H1 (cell line): Measurements from ENCODE around the gene PIGX. TPM values are rescaled to one million over a fixed set of nuclear protein-coding genes. Genes with fewer than 3 reads are reported as not detected.
A peak's percentile ranks its signal among the peaks of the same experiment; 100 is the strongest.

ENCODE experiments used
- SIN3A ChIP-seq, 2 experiments: IDR thresholded peaks in 1 of 2; conservative IDR thresholded peaks in 1 of 2; 2 replicates each; pipeline ENCODE4 v1.6.1; 2011 to 2012; ENCODE audit warnings: low read length in 2 of 2, improper control_type of control experiment in 1 of 2, low read depth in 1 of 2, mild to moderate bottlenecking in 1 of 2
- SIX5 ChIP-seq: IDR thresholded peaks from 2 replicates; pipeline ENCODE4 v1.6.1; 2011; ENCODE audit warnings: mild to moderate bottlenecking, low read depth, low read length
- SP2 ChIP-seq: IDR thresholded peaks from 2 replicates; pipeline ENCODE4 v1.6.1; 2012; ENCODE audit warnings: mild to moderate bottlenecking, low read length, inconsistent platforms
- polyA plus RNA-seq, 7 experiments: library from polyadenylated mRNA; depleted of rRNA in 3 of 7; stranded (reverse) in 5 of 7; unstranded in 2 of 7; fragments of >200 nt in 5 of 7; fragments of 200-250 nt in 2 of 7; gene quantifications; 1 replicate in 5 of 7; 2 replicates in 1 of 7; 4 replicates in 1 of 7; pipeline versions ENCODE4 v1.2.1 to v1.2.3, GENCODE V29; 2011 to 2013; ENCODE audit warnings: missing spikeins in 2 of 7, mixed read lengths in 2 of 7
- total RNA-seq: library from RNA; stranded (reverse); fragmentation: NEBNext Ultra II Directional; extraction: Animal tissue kit (Norgen Biotek cat#: 25700); gene quantifications from 2 replicates; pipeline ENCODE4 v1.2.1, GENCODE V29; 2021

PIGX gene
- total and polyA plus RNA-seq, 2 of the 8 experiments (the other 6 are each of a cell fraction or from before 2014, with no cell fraction given) = 7.0 to 14.9 TPM

GRCh38 chr3:196740481-196741248 is 28.5 kb downstream of the PIGX start (continued):
- no peak for TF ChIP-seq SP2
- TF ChIP-seq SIN3A (conservative IDR thresholded peaks at IDR 0.05 in 1 of 2, IDR thresholded peaks at IDR 0.05 in 1 of 2; ENCODE audit: low read depth in 1 of 2, low read length in 2 of 2) = 0 out of 4 replicates have a peak, but pooled peaks of 1 of the 2 experiments have one; percentile 26
- no peak for TF ChIP-seq SIX5
